ENCODE data around the gene GABRB2.

Gene GABRB2

GRCh38 chr5:161414037-161414436 lies 132.5 kb downstream of the GABRB2 start:
- in situ Hi-C loops (cut with HindIII; ENCODE audit: low sequenced_read_pairs), result no loop called here
- no peak for DNase-seq (ENCODE audit: low read depth, low spot score)
- TF ChIP-seq, protein P1, sequence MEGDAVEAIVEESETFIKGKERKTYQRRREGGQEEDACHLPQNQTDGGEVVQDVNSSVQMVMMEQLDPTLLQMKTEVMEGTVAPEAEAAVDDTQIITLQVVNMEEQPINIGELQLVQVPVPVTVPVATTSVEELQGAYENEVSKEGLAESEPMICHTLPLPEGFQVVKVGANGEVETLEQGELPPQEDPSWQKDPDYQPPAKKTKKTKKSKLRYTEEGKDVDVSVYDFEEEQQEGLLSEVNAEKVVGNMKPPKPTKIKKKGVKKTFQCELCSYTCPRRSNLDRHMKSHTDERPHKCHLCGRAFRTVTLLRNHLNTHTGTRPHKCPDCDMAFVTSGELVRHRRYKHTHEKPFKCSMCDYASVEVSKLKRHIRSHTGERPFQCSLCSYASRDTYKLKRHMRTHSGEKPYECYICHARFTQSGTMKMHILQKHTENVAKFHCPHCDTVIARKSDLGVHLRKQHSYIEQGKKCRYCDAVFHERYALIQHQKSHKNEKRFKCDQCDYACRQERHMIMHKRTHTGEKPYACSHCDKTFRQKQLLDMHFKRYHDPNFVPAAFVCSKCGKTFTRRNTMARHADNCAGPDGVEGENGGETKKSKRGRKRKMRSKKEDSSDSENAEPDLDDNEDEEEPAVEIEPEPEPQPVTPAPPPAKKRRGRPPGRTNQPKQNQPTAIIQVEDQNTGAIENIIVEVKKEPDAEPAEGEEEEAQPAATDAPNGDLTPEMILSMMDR (IDR thresholded peaks at IDR 0.05; ENCODE audit: low read depth, low read length), result no peak
- H3K4me3 ChIP-seq (ENCODE audit: low read depth, low read length), result no peak overlapping the region

- H3K4me3 ChIP-seq (ENCODE audit: low read depth, low read length), result no peak overlapping the region
- in situ Hi-C loops (cut with HindIII; ENCODE audit: low sequenced_read_pairs), result no loop called here
- TF ChIP-seq, protein P1 (IDR thresholded peaks at IDR 0.05; ENCODE audit: low read depth, low read length), result no peak
- DNase-seq (ENCODE audit: low read depth, low spot score), result no peak
These were observed 133.7 kb downstream of the GABRB2 start for GRCh38 chr5:161412792-161413191.

- DNase-seq (ENCODE audit: low read depth, low spot score), result no peak
- in situ Hi-C loops (cut with HindIII; ENCODE audit: low sequenced_read_pairs), result no loop called here
- no peak overlapping the region for H3K4me3 ChIP-seq (ENCODE audit: low read depth, low read length)
- TF ChIP-seq, protein P1 (IDR thresholded peaks at IDR 0.05; ENCODE audit: low read depth, low read length), result no peak
These were observed 135.4 kb downstream of the GABRB2 start for GRCh38 chr5:161411156-161411555.

DNA sequence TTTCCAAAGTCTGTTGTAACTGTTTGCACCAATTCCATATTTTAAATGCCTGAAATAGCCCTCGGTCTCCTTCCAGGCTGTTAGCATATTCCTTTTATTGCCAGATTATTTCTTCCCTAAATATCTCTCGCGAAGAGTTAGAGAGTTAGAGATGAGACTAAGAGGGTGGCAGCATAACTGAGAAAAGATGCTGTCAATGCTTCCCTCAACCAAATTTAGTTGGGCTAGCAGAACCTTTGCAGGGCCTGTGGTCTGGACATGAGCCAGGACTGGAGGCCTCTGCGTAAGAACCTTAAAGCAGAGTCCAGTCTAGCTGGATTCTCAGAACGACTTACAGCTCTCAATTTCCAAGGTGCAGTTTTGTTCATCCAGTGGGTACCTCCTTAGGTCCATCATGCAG lies 135.9 kb downstream of the GABRB2 start:
- no peak for DNase-seq (ENCODE audit: low read depth, low spot score)
- TF ChIP-seq, protein P1 (IDR thresholded peaks at IDR 0.05; ENCODE audit: low read depth, low read length), result no peak
- no peak overlapping the region for H3K4me3 ChIP-seq (ENCODE audit: low read depth, low read length)
- in situ Hi-C loops (cut with HindIII; ENCODE audit: low sequenced_read_pairs), result no loop called here

DNA sequence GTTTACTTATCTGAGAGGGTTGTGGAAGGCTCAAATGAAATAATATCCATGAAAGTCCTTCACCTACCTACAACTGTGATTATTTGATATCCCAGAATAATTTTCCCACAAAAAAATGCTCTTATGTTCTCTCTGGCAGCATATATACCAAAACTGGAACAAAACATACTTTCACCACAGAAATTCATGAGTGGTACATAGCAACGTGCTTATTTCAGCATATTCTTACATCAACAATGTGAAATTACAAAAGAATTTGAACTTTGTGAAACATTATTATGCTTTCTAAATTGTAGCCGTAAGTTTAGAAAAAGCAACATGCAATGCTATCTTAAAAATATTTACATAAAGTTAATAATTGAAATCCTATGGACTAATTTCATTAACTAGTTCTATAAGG lies 137.1 kb downstream of the GABRB2 start:
- TF ChIP-seq, protein P1 (IDR thresholded peaks at IDR 0.05; ENCODE audit: low read depth, low read length), result no peak
- in situ Hi-C loops (cut with HindIII; ENCODE audit: low sequenced_read_pairs), result no loop called here
- no peak for DNase-seq (ENCODE audit: low read depth, low spot score)
- no peak overlapping the region for H3K4me3 ChIP-seq (ENCODE audit: low read depth, low read length)

GRCh38 chr5:161406880-161407279 lies 139.6 kb downstream of the GABRB2 start:
- in situ Hi-C loops (cut with HindIII; ENCODE audit: low sequenced_read_pairs), result no loop called here

More at GRCh38 chr5:161406880-161407279, 139.6 kb downstream of the GABRB2 start:
- TF ChIP-seq, protein P1 (IDR thresholded peaks at IDR 0.05; ENCODE audit: low read depth, low read length), result no peak
- H3K4me3 ChIP-seq (ENCODE audit: low read depth, low read length), result no peak overlapping the region
- DNase-seq (ENCODE audit: low read depth, low spot score), result no peak
